AG09319 (cell line): Measurements from ENCODE around the gene AGAP1.

Source experiments
- DNase-seq: peaks from one replicate; pipeline ENCODE4 v3.0.0-alpha.2; 2010; ENCODE audit warnings: low read depth; ENCODE audit errors: extremely low read depth
- TF ChIP-seq, protein P1 (sequence below): IDR thresholded peaks from 2 replicates; pipeline ENCODE4 v1.5.1; 2011; ENCODE audit warnings: low read depth, mild to moderate bottlenecking, inconsistent platforms, low read length, moderate library complexity

The AGAP1 gene

DNA sequence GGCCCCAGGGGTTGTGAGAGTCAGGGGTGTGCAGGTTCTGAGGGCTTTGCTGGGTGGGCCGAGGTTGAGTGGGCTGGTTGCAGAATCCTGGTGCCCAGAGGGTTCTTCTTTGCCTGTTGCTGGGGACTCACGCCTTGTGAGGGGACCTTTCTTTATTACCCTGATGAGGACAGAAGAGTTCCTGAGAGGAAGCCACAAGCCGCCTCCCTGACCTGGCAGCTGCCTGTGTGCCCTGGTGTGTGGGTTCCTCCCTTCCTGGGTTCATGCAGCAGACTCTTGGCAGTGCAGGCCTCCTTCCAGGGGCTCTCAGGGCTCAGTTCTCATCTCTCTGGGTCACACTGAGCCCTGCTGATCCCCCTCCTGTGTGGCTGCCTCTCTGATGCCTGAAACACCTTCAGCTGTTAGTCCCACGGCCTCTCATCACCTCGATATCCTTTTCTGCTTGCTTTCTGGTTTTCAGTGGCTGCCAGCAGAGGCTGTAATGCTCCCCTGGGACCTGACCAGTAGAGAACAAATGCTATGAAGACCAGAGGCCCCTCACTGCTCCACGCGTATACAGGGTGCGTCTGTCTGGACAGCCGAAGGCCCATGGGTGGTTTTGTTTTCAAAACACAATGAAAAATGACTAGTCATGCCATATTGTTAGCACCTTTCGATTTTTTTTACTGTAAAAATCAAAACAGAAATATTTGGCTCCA is 191.3 kb downstream of the AGAP1 start:
- TF ChIP-seq, protein P1, sequence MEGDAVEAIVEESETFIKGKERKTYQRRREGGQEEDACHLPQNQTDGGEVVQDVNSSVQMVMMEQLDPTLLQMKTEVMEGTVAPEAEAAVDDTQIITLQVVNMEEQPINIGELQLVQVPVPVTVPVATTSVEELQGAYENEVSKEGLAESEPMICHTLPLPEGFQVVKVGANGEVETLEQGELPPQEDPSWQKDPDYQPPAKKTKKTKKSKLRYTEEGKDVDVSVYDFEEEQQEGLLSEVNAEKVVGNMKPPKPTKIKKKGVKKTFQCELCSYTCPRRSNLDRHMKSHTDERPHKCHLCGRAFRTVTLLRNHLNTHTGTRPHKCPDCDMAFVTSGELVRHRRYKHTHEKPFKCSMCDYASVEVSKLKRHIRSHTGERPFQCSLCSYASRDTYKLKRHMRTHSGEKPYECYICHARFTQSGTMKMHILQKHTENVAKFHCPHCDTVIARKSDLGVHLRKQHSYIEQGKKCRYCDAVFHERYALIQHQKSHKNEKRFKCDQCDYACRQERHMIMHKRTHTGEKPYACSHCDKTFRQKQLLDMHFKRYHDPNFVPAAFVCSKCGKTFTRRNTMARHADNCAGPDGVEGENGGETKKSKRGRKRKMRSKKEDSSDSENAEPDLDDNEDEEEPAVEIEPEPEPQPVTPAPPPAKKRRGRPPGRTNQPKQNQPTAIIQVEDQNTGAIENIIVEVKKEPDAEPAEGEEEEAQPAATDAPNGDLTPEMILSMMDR, result no peak
- no peak for DNase-seq

DNA sequence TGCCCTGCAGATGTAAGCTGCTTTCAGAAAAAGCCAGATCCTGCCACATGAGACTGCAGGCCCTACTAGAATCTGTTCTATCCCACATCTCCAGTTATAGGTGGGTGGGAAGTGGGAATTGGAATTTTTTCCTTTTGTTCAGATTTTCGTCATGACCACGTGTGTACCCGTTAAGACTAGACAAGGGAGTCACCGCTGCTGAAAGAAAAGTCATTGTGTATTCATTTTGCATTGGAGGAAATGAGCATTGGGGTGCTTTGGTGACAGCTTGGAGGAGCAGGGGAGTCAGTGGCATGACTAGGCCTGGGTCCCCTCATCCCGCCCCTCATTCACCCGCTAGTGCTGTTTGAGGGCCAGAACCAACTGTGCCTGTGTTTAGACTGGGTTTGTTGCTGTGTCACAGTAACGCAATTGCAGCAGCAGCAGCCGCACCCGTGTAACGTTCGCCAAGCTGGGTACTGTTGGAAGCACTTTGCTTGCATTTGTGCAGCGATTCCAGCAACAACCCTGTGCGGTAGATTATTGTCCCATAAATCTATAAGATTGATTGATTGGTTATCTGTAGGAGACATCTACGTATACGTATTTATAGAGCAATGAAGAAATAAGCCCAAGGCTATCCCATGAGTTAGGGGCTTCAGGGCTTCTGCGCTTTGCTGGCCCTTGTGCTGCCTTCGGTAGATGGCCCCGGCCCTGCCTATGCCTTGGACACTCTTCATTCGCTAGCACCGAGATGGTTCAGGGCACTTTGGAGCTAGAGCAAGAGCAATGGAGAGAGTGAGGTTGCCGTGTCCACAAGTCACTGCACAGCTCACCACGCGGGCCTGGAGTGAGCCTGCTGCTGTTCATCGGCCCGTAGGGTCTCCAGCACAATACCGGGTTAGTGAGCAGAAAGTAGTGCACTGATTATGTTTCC is 194.9 kb downstream of the AGAP1 start:
- no peak for DNase-seq
- TF ChIP-seq, protein P1, result no peak

DNA sequence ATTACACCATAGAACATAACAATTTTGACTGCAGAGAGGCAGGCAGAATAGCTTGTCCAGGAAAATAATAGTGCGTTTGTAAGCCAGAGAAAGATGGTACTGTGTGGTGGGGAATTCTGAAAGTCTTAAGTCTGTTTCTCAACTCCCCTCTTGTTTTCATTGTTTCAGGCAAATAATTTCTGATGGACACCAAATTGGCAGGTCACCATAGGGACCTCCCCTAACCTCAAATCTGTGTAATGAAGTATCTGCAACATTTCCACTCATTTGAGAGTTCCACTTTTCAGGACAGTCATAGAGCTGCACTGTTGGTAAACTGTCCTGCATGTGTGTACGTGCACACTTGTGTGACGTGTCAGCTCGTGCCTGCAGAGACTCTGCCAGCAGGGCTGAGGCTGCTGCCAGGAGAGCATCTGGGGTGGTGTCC is 195.6 kb downstream of the AGAP1 start:
- TF ChIP-seq, protein P1, result no peak
- no peak for DNase-seq

DNA sequence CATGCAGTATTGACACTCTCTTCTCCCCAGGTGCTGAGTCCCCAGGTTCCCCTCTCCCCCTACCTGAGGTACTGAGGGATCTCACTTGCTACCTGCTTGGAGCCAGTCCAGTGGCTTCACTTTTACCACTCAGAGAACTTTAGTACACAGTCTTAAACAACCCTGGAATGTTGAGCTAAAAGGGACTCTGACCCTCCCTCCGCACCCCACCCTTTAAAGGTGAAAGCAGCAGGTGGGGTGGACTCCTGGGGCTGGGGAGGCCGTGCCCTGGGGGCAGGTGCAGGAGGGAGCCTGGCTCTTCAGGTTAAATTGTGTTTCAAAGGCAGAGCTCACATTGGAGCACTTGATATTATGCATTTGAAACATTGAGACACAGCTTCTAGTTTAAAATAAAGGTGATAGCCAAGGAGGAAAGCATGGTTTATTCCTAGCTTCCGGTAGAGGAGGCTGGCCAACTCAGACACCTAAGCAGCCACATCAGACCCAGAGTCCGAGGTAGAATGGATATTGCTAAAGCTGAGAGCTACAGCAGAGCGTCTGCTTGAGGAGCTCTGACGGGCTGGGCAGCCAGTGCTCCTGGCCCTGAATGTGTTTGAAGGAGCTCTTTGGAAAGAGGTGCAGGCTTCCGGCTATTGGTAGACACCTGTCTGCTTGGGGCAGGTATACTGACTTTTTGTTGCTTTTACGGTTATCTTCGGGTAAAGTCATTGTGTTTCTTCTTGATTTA is 196.4 kb downstream of the AGAP1 start:
- no peak for DNase-seq
- TF ChIP-seq, protein P1, result no peak

DNA sequence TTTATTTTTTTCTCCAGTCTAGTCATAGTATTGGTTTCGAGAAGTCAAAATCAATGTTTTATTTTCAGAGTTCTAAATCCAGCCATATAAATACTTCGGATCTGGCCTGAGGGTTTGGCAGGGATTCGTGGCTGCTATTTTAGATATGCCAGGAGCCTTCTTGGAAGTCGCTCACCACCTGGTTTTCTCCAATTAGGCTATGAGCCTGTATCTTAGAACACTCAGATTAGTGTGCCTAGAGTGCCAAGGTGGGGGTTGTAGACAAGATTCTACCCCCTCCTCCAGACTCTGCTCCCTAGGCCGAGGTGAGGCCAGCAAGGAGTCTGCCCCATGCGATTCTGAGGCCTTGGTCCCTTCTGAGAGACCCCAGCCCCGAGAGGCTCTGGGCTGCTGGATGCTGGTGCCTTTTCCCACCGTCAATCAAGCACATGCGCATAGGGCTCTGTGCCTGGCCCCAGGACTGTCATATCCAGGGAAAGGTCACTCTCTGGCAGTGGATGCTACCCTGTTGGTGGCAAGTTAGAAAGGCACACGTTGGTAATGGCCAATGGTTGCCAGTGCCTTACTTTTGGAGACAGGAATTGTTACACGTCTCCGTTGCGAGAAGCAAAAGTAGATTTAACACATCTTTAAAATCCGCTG is 197.1 kb downstream of the AGAP1 start:
- TF ChIP-seq, protein P1, result no peak
- no peak for DNase-seq

DNA sequence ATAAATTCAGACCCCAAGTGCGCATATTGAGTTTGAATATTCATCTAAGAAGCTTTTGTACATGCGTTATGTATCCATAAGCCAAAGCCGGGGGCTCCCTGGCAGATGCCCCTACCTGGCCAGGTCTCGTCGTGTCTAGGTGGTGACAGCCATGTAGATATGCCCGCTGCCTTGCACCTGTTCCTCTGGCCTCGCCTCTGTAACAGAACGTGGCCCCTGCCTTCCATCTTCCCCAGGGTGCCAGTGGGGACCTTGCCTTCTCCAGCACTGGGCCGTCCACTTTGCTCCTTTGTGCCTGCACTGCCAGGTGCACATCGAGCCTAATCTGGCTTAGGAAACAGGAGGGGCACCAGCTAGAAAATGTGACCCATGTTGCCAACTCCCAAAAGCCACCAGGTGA is 198.2 kb downstream of the AGAP1 start:
- TF ChIP-seq, protein P1, result no peak
- DNase-seq, result no peak
